Sigmoid colon (tissue), 7 donors: ENCODE measurements around the gene FAM124B. TPM values are rescaled to one million over a fixed set of nuclear protein-coding genes. Genes with fewer than 3 reads are reported as not detected.

Experiments used
- DNase-seq: peaks from one replicate; pipeline ENCODE4 v3.0.0-alpha.2; 2019
- H3K27ac ChIP-seq, 4 donors: fragments of 200-600 bp; sonication (generic); one replicate each; pipeline ENCODE4 v1.5.1; 2016 to 2019; ENCODE audit warnings: mild to moderate bottlenecking in 1 of 4
- H3K27me3 ChIP-seq, 3 donors: fragments of 200-600 bp; sonication (generic); one replicate each; pipeline ENCODE4 v1.5.1; 2019; ENCODE audit warnings: mild to moderate bottlenecking in 1 of 3
- H3K36me3 ChIP-seq, 4 donors: fragments of 200-600 bp; sonication (generic); one replicate each; pipeline ENCODE4 v1.5.1; 2016 to 2019
- H3K4me1 ChIP-seq, 4 donors: fragments of 200-600 bp; sonication (generic); one replicate each; pipeline ENCODE4 v1.5.1; 2017 to 2019
- H3K4me3 ChIP-seq, 4 donors: fragments of 200-600 bp; sonication (generic); one replicate each; pipeline ENCODE4 v1.5.1; 2017 to 2019; ENCODE audit warnings: mild to moderate bottlenecking in 2 of 4, moderate library complexity in 1 of 4
- H3K9me3 ChIP-seq, 4 donors: fragments of 200-600 bp in 3 of 4; sonication (generic) in 3 of 4; one replicate each; pipeline versions ENCODE4 v1.5.1 to v1.6.1; 2013 to 2019
- EP300 ChIP-seq, 4 donors: sonication (generic); formaldehyde crosslinking; IDR thresholded peaks; one replicate each; pipeline ENCODE4 v1.6.1; 2017; ENCODE audit warnings: antibody characterized with exemption in 4 of 4
- POLR2A ChIP-seq, 2 donors: fragments of 450-650 bp; IDR thresholded peaks; one replicate each; pipeline ENCODE4 v1.6.1; 2016; ENCODE audit warnings: antibody characterized with exemption in 2 of 2, mild to moderate bottlenecking in 2 of 2, moderate library complexity in 2 of 2
- POLR2AphosphoS5 ChIP-seq, 4 donors: sonication (generic); formaldehyde crosslinking; IDR thresholded peaks; one replicate each; pipeline ENCODE4 v1.6.1; 2017; ENCODE audit warnings: antibody characterized with exemption in 4 of 4
- WGBS, 2 donors: extraction: QIAGEN DNeasy Blood & Tissue Kit; methylation state at CpG; one replicate each; pipeline ENCODE4 v1.1.7; 2013; 5-methylcytosine and 5-hydroxymethylcytosine counted together
- intact Hi-C: fragments of 100-400 bp; cut with DNase I; formaldehyde crosslinking; loops from one replicate; pipeline ENCODE4 v1.15.1; 2023
- polyA plus RNA-seq, 3 donors: library from polyadenylated mRNA; stranded (reverse); fragments of 200-250 nt; gene quantifications; one replicate each; pipeline ENCODE4 v1.2.3, GENCODE V29; 2013
- total RNA-seq, 4 donors: library from RNA; depleted of rRNA; stranded (reverse); fragments of >200 nt; gene quantifications; one replicate each; pipeline ENCODE4 v1.1.0, GENCODE V29; 2016
- TF ChIP-seq, protein P1 (sequence below), 4 experiments: fragments of 450-650 bp in 3 of 4; fragments of 200-600 bp in 1 of 4; IDR thresholded peaks; one replicate each; pipeline ENCODE4 v1.5.1; 2016 to 2019; ENCODE audit warnings: antibody characterized with exemption in 4 of 4, mild to moderate bottlenecking in 3 of 4, moderate library complexity in 2 of 4
- donor health status: healthy with polysubstance abuse.
- donor health status: Bipolar disorder and iron deficiency.
- donor health status: healthy.

FAM124B gene
- total and polyA plus RNA-seq, 7 donors = 0.23 to 1.9 (median 0.81) TPM

DNA sequence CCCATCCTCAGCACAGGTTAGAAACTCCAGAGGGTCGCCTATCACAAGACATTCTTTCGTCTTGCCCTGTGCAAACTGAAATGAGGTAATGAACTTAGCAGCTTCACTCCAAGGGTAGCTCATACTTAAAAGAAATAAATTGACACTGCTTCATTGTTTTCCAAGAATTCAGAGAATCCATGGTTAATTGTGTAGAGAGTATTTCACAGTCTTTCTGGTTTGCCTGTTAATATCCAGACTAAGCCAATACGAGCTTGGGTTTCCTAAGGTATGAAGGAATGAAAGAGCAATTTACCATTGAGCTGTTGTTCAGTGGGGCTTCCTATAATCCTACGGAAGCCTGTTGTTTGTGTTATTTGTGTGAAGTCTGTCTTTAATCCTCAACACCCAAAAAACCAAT lies 58.7 kb downstream of the FAM124B start:
- no peak overlapping the region for H3K27ac ChIP-seq
- no peaks in the 10 kb centered on the region for H3K9me3 ChIP-seq
- no peaks in the 10 kb centered on the region for H3K4me1 ChIP-seq
- intact Hi-C loops = no loop called here
- TF ChIP-seq, protein P1, sequence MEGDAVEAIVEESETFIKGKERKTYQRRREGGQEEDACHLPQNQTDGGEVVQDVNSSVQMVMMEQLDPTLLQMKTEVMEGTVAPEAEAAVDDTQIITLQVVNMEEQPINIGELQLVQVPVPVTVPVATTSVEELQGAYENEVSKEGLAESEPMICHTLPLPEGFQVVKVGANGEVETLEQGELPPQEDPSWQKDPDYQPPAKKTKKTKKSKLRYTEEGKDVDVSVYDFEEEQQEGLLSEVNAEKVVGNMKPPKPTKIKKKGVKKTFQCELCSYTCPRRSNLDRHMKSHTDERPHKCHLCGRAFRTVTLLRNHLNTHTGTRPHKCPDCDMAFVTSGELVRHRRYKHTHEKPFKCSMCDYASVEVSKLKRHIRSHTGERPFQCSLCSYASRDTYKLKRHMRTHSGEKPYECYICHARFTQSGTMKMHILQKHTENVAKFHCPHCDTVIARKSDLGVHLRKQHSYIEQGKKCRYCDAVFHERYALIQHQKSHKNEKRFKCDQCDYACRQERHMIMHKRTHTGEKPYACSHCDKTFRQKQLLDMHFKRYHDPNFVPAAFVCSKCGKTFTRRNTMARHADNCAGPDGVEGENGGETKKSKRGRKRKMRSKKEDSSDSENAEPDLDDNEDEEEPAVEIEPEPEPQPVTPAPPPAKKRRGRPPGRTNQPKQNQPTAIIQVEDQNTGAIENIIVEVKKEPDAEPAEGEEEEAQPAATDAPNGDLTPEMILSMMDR (IDR thresholded peaks at IDR 0.05) = no peak
- TF ChIP-seq POLR2A (IDR thresholded peaks at IDR 0.05) (no peak), POLR2AphosphoS5 (IDR thresholded peaks at IDR 0.05) (no peak), EP300 (IDR thresholded peaks at IDR 0.05) (no peak)
- no peaks in the 10 kb centered on the region for H3K36me3 ChIP-seq
- H3K27me3 ChIP-seq = no peaks in the 10 kb centered on the region
- WGBS, 2 donors = 73 to 82% methylated on average over 4 of the region's 4 CpGs
- no peak overlapping the region for H3K4me3 ChIP-seq
- DNase-seq = no peak

DNA sequence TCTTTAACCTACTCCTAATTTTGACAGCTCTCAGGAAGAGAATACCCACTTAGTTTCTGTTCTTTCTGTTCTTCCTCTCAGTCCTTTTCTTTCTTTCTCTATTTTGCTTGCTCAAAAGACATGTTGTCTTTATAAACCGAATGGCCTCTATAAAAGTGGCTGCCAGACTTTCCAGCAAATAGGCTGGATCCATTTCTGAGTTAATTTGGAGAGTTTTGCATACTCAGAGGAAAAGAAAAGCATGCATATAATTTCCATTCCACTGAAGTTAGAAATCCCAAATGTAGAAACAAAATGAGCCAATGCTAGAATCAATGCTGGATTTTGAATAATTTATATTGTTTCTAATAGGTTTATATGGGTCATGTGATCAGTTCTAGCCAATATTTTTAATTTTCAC lies 65.9 kb downstream of the FAM124B start:
- intact Hi-C loops = no loop called here
- Histone ChIP-seq H3K4me3 (no peak overlapping the region), H3K36me3 (no peaks in the 10 kb centered on the region), H3K9me3 (no peaks in the 10 kb centered on the region), H3K4me1 (no peaks in the 10 kb centered on the region), H3K27ac (no peak overlapping the region), H3K27me3 (no peaks in the 10 kb centered on the region)
- TF ChIP-seq POLR2A (IDR thresholded peaks at IDR 0.05) = no peak
- TF ChIP-seq POLR2AphosphoS5 (IDR thresholded peaks at IDR 0.05) = no peak
- TF ChIP-seq, protein P1 (IDR thresholded peaks at IDR 0.05) = no peak
- no peak for TF ChIP-seq EP300 (IDR thresholded peaks at IDR 0.05)
- DNase-seq = no peak
- WGBS, 2 donors = 34 to 63% methylated on average over 1 of the region's 1 CpG

- Histone ChIP-seq H3K36me3 (no peaks in the 10 kb centered on the region), H3K4me3 (no peak overlapping the region), H3K27me3 (no peaks in the 10 kb centered on the region), H3K27ac (no peak overlapping the region), H3K9me3 (no peaks in the 10 kb centered on the region), H3K4me1 (no peaks in the 10 kb centered on the region)
- WGBS, 2 donors = 83 to 87% methylated on average over 2 of the region's 2 CpGs
- intact Hi-C loops = no loop called here
- DNase-seq = no peak
- TF ChIP-seq POLR2A (IDR thresholded peaks at IDR 0.05) (no peak), POLR2AphosphoS5 (IDR thresholded peaks at IDR 0.05) (no peak)
Observed at GRCh38 chr2:224334726-224335125, 67.2 kb downstream of the FAM124B start.

DNA sequence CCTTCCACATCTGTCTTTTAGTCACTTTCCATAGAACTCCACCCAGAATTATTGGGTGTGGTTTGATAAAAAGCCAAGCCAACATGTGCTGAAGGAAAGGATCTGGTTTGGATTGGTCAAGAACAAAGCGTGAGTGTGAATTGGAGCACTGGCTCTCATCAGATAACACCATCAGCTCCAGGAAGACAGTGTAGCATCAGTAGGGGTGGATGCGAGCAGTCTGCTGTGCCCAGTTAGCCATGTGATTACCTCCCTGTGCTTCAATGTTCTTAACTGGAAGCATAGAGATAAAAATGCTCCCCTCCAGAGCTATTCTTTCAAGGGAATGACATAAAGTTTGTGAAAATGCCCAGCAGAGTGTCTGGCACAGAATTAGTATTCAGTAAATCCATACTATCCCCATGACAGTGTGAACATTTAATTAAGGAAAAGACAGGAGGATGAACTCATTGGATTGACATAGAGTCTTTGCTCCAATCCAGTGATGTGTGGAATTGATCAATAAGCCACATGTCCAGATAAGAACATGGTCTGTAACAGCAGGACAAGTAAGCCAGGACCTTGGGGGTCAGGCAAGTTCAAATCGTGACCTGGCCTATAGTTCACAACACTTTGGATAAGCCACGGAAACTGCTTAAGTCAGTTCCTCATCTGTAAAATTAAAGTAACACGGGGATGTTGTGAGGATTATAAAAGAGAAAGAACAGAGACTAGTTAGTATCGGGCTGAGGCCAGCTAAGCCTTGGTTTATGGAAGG lies 68.0 kb downstream of the FAM124B start:
- intact Hi-C loops = no loop called here
- no peaks in the 10 kb centered on the region for H3K36me3 ChIP-seq
- no peaks in the 10 kb centered on the region for H3K9me3 ChIP-seq
- no peak for DNase-seq
- H3K27ac ChIP-seq = no peak overlapping the region
- WGBS, 2 donors = 72 to 86% methylated on average over 6 of the region's 6 CpGs
- no peaks in the 10 kb centered on the region for H3K27me3 ChIP-seq
- TF ChIP-seq POLR2A (IDR thresholded peaks at IDR 0.05) (no peak), POLR2AphosphoS5 (IDR thresholded peaks at IDR 0.05) (no peak), EP300 (IDR thresholded peaks at IDR 0.05) (no peak)
- TF ChIP-seq, protein P1 (IDR thresholded peaks at IDR 0.05) = no peak
- no peak overlapping the region for H3K4me3 ChIP-seq
- no peaks in the 10 kb centered on the region for H3K4me1 ChIP-seq

DNA sequence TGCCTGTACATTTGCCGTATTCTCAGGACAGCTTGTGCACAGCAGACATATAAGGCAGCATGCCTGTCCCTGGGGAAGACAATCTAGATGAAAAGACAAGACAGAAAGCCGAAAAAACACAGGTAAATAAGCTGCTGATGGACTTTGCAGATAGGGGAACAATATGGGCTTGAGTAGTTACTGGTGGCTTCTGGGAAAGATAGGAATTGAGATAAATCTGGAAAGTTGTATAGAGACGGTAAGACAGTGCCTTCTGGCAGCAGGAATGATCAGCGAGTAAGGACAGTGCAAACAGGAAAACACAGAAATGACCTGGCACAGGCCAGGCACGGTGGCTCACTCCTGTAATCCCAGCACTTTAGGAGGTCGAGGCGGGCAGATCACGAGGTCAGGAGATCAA lies 70.2 kb downstream of the FAM124B start:
- TF ChIP-seq EP300 (IDR thresholded peaks at IDR 0.05) (no peak), POLR2AphosphoS5 (IDR thresholded peaks at IDR 0.05) (no peak), POLR2A (IDR thresholded peaks at IDR 0.05) (no peak)
- TF ChIP-seq, protein P1 (IDR thresholded peaks at IDR 0.05) = no peak
- no peaks in the 10 kb centered on the region for H3K27me3 ChIP-seq
- no peak overlapping the region for H3K27ac ChIP-seq
- no peak overlapping the region for H3K4me3 ChIP-seq
- H3K9me3 ChIP-seq = no peaks in the 10 kb centered on the region
- no peaks in the 10 kb centered on the region for H3K36me3 ChIP-seq
- WGBS, 2 donors = 83 to 85% methylated on average over 8 of the region's 8 CpGs
- no peak for DNase-seq
- no peaks in the 10 kb centered on the region for H3K4me1 ChIP-seq
- intact Hi-C loops = no loop called here
